ENCODE results near the gene CAPN2. TPM values are rescaled to one million over a fixed set of nuclear protein-coding genes. Genes with fewer than 3 reads are reported as not detected.

The CAPN2 gene
- total and polyA plus RNA-seq, 2 donors (not counting 1 experiment from before 2014, with no cell fraction given) = 63.9 to 79.6 TPM

DNA sequence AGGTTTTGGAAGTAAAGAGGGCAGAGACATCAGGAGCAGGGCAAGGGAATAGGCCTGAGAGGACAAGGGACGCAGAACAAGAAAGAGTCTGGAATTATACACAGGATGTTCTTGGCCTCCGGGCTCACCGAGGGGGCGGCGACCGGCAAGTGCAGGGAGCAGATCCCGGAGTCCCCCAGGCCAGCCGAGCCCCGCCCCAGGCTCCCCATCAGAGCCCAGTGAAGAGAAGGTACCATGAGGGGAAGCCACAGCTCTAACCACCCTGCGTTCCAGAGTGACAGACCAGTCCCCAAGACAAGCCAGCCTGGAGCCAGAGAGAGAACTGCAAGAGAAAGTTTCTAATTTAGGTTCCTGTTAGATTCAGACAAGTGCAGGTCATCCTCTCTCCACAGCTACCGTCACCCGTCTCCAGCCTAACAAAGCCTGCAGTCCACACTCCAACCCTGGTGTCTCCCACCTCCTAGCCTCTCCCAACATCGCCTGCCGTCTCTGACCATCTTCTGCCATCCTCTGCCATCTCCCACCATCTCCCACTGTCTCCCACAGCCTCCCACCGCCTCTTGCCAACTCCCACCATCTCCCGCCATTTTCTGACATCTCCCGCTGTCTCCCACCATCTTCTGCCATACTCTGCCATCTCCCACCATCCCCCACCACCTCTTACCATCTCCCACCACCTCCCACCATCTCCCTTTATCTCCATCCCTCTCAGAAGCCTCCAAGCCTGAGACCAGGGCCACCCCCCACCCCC is 42.5 kb downstream of the CAPN2 start:
- no peak overlapping the region for H3K27ac Mint-ChIP-seq
- Histone ChIP-seq H2AFZ (ENCODE audit: insufficient read depth, low read depth, low read length, poor library complexity, severe bottlenecking) (no peak overlapping the region), H3K4me1 (ENCODE audit: control insufficient read depth in 2 of 2, insufficient read depth in 2 of 2, low read length in 2 of 2) (no peaks in the 10 kb centered on the region), H3K27me3 (replicated peaks in 1 of 4; ENCODE audit: control extremely low read depth in 1 of 4, control insufficient read depth in 3 of 4, insufficient read depth in 4 of 4, low read length in 3 of 4) (no peaks in the 10 kb centered on the region), H3K79me2 (ENCODE audit: control insufficient read depth, insufficient read depth, low read length) (no peaks in the 10 kb centered on the region), H3K9ac (ENCODE audit: low read length) (no peak overlapping the region), H3K9me3 (ENCODE audit: control extremely low read depth in 1 of 3, control insufficient read depth in 2 of 3, insufficient read depth in 1 of 3, low read length in 2 of 3) (no peaks in the 10 kb centered on the region), H3K4me3 (ENCODE audit: control extremely low read depth in 1 of 5, extremely low read depth in 1 of 5, insufficient read depth in 1 of 5, low read depth in 2 of 5, low read length in 4 of 5) (no peak overlapping the region), H3K4me2 (replicated peaks; ENCODE audit: low read depth, low read length, poor library complexity, severe bottlenecking) (no peak overlapping the region), H3K27ac (ENCODE audit: low read length in 2 of 2) (no peak overlapping the region), H4K20me1 (ENCODE audit: control insufficient read depth, insufficient read depth, low read length, poor library complexity, severe bottlenecking) (no peaks in the 10 kb centered on the region), H3K36me3 (replicated peaks in 1 of 2; ENCODE audit: control extremely low read depth in 1 of 2, control insufficient read depth in 1 of 2, extremely low read depth in 1 of 2, insufficient read depth in 2 of 2, low read length in 1 of 2) (peaks cover 0 to 49% of the 10 kb centered on the region in 2 experiments)
- ChIA-PET POLR2A (no interaction called here), CTCF (interaction anchor here (1.0 to 1.4 kb wide), 2 partner anchors 56 to 58 kb away, joined by 3 to 4 read pairs; no protein-coding TSS in a partner anchor)
- no peak overlapping the region for H3K4me3 Mint-ChIP-seq
- intact Hi-C loops (cut with micrococcal nuclease) = no loop called here
- 96% methylated on average over 17 of the region's 17 CpGs for WGBS (ENCODE audit: insufficient coverage)
- ATAC-seq (ENCODE audit: low read depth) (no peak), DNase-seq (no peak)
- TF ChIP-seq, protein P1, sequence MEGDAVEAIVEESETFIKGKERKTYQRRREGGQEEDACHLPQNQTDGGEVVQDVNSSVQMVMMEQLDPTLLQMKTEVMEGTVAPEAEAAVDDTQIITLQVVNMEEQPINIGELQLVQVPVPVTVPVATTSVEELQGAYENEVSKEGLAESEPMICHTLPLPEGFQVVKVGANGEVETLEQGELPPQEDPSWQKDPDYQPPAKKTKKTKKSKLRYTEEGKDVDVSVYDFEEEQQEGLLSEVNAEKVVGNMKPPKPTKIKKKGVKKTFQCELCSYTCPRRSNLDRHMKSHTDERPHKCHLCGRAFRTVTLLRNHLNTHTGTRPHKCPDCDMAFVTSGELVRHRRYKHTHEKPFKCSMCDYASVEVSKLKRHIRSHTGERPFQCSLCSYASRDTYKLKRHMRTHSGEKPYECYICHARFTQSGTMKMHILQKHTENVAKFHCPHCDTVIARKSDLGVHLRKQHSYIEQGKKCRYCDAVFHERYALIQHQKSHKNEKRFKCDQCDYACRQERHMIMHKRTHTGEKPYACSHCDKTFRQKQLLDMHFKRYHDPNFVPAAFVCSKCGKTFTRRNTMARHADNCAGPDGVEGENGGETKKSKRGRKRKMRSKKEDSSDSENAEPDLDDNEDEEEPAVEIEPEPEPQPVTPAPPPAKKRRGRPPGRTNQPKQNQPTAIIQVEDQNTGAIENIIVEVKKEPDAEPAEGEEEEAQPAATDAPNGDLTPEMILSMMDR (IDR thresholded peaks at IDR 0.05) = no peak
- no peak for TF ChIP-seq EZH2 (IDR thresholded peaks at IDR 0.05; ENCODE audit: borderline replicate concordance, insufficient read depth, low read depth, low read length, poor library complexity, severe bottlenecking)
- no peaks in the 10 kb centered on the region for H3K4me1 Mint-ChIP-seq
- H3K27me3 Mint-ChIP-seq = no peaks in the 10 kb centered on the region
- no peaks in the 10 kb centered on the region for H3K9me3 Mint-ChIP-seq (ENCODE audit: insufficient read depth)

DNA sequence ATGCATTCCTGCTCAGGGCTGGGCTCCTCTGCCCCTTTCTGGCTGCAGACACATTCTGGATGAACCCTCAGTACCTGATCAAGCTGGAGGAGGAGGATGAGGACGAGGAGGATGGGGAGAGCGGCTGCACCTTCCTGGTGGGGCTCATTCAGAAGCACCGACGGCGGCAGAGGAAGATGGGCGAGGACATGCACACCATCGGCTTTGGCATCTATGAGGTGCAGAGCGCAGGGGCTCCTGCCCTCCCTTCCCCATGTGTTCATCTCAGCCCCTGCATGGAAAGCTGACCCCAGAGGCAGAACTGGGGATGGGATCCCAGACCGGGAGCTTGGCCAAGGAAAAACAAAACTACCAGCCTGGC is 43.1 kb downstream of the CAPN2 start:
- H3K9me3 ChIP-seq (ENCODE audit: control extremely low read depth in 1 of 3, control insufficient read depth in 2 of 3, insufficient read depth in 1 of 3, low read length in 2 of 3) = no peaks in the 10 kb centered on the region
- H3K79me2 ChIP-seq (ENCODE audit: control insufficient read depth, insufficient read depth, low read length) = no peaks in the 10 kb centered on the region
- Mint-ChIP-seq H3K4me3 (no peak overlapping the region), H3K27me3 (no peaks in the 10 kb centered on the region), H3K9me3 (ENCODE audit: insufficient read depth) (no peaks in the 10 kb centered on the region), H3K27ac (no peak overlapping the region), H3K4me1 (no peaks in the 10 kb centered on the region)
- H3K4me2 ChIP-seq (replicated peaks; ENCODE audit: low read depth, low read length, poor library complexity, severe bottlenecking) = no peak overlapping the region
- no peak overlapping the region for H2AFZ ChIP-seq (ENCODE audit: insufficient read depth, low read depth, low read length, poor library complexity, severe bottlenecking)
- H3K27me3 ChIP-seq (replicated peaks in 1 of 4; ENCODE audit: control extremely low read depth in 1 of 4, control insufficient read depth in 3 of 4, insufficient read depth in 4 of 4, low read length in 3 of 4) = no peaks in the 10 kb centered on the region
- ChIA-PET POLR2A (no interaction called here), CTCF (no interaction called here)
- no peak overlapping the region for H3K27ac ChIP-seq (ENCODE audit: low read length in 2 of 2)
- H3K4me1 ChIP-seq (ENCODE audit: control insufficient read depth in 2 of 2, insufficient read depth in 2 of 2, low read length in 2 of 2) = no peaks in the 10 kb centered on the region
- H3K36me3 ChIP-seq (replicated peaks in 1 of 2; ENCODE audit: control extremely low read depth in 1 of 2, control insufficient read depth in 1 of 2, extremely low read depth in 1 of 2, insufficient read depth in 2 of 2, low read length in 1 of 2) = peaks cover 0 to 53% of the 10 kb centered on the region in 2 experiments
- ATAC-seq (ENCODE audit: low read depth) (no peak), DNase-seq (no peak)
- H3K9ac ChIP-seq (ENCODE audit: low read length) = no peak overlapping the region
- TF ChIP-seq, protein P1 (IDR thresholded peaks at IDR 0.05) = no peak
- no peak for TF ChIP-seq EZH2 (IDR thresholded peaks at IDR 0.05; ENCODE audit: borderline replicate concordance, insufficient read depth, low read depth, low read length, poor library complexity, severe bottlenecking)
- H4K20me1 ChIP-seq (ENCODE audit: control insufficient read depth, insufficient read depth, low read length, poor library complexity, severe bottlenecking) = no peaks in the 10 kb centered on the region
- WGBS (ENCODE audit: insufficient coverage) = 78% methylated on average over 9 of the region's 9 CpGs
- no peak overlapping the region for H3K4me3 ChIP-seq (ENCODE audit: control extremely low read depth in 1 of 5, extremely low read depth in 1 of 5, insufficient read depth in 1 of 5, low read depth in 2 of 5, low read length in 4 of 5)
- intact Hi-C loops (cut with micrococcal nuclease) = no loop called here
